ENCODE data around the gene GAS2L1.

GAS2L1 gene

GRCh38 chr22:29308791-29309262, 2.4 kb downstream of the GAS2L1 start:
- Histone ChIP-seq H3K9ac (ENCODE audit: low read length in 5 of 5) (peak overlapping the region in 2 of 5 donors; percentile 26 to 32), H3K9me3 (ENCODE audit: control insufficient read depth in 5 of 5, low read length in 5 of 5) (no peaks in the 10 kb centered on the region), H3K4me3 (ENCODE audit: low read depth in 1 of 5, low read length in 5 of 5) (peak overlapping the region in 4 of 5 donors; percentile 25 to 88 (median 64)), H3K36me3 (ENCODE audit: control insufficient read depth in 5 of 5, insufficient read depth in 5 of 5, low read length in 5 of 5) (peaks cover 0 to 5% (median 0%) of the 10 kb centered on the region in 5 donors), H3K4me1 (ENCODE audit: control insufficient read depth in 5 of 5, insufficient read depth in 5 of 5, low read length in 5 of 5) (peaks cover 16 to 73% (median 61%) of the 10 kb centered on the region in 5 donors), H3K27ac (ENCODE audit: low read depth, low read length) (peak overlapping the region; percentile 67), H3K27me3 (ENCODE audit: control insufficient read depth in 5 of 5, insufficient read depth in 4 of 5, low read length in 5 of 5) (peaks cover 0 to 7% (median 3%) of the 10 kb centered on the region in 5 donors)

GRCh38 chr22:29309332-29310064, 3.0 kb downstream of the GAS2L1 start:
- H3K4me1 ChIP-seq (ENCODE audit: control insufficient read depth in 5 of 5, insufficient read depth in 5 of 5, low read length in 5 of 5) = peaks cover 16 to 79% (median 68%) of the 10 kb centered on the region in 5 donors
- peak overlapping the region in 3 of 5 donors; percentile 26 to 41 (median 32) for H3K9ac ChIP-seq (ENCODE audit: low read length in 5 of 5)
- H3K4me3 ChIP-seq (ENCODE audit: low read depth in 1 of 5, low read length in 5 of 5) = peak overlapping the region in 3 of 5 donors; percentile 44 to 88 (median 84)

GRCh38 chr22:29310065-29310862, 3.8 kb downstream of the GAS2L1 start:
- Histone ChIP-seq H3K4me1 (ENCODE audit: control insufficient read depth in 5 of 5, insufficient read depth in 5 of 5, low read length in 5 of 5) (peaks cover 16 to 87% (median 73%) of the 10 kb centered on the region in 5 donors), H3K27me3 (ENCODE audit: control insufficient read depth in 5 of 5, insufficient read depth in 4 of 5, low read length in 5 of 5) (peaks cover 7 to 21% (median 14%) of the 10 kb centered on the region in 5 donors), H3K27ac (ENCODE audit: low read depth, low read length) (peak overlapping the region; percentile 67), H3K36me3 (ENCODE audit: control insufficient read depth in 5 of 5, insufficient read depth in 5 of 5, low read length in 5 of 5) (peaks cover 0 to 5% (median 0%) of the 10 kb centered on the region in 5 donors), H3K4me3 (ENCODE audit: low read depth in 1 of 5, low read length in 5 of 5) (peak overlapping the region in 2 of 5 donors; percentile 27 to 30), H3K9me3 (ENCODE audit: control insufficient read depth in 5 of 5, low read length in 5 of 5) (no peaks in the 10 kb centered on the region), H3K9ac (ENCODE audit: low read length in 5 of 5) (peak overlapping the region in 1 of 5 donors; percentile 55)

More at GRCh38 chr22:29309332-29310064, 3.0 kb downstream of the GAS2L1 start:
- peaks cover 0 to 5% (median 0%) of the 10 kb centered on the region in 5 donors for H3K36me3 ChIP-seq (ENCODE audit: control insufficient read depth in 5 of 5, insufficient read depth in 5 of 5, low read length in 5 of 5)
- H3K27me3 ChIP-seq (ENCODE audit: control insufficient read depth in 5 of 5, insufficient read depth in 4 of 5, low read length in 5 of 5) = peaks cover 4 to 14% (median 9%) of the 10 kb centered on the region in 5 donors
- no peaks in the 10 kb centered on the region for H3K9me3 ChIP-seq (ENCODE audit: control insufficient read depth in 5 of 5, low read length in 5 of 5)
- peak overlapping the region; percentile 67 for H3K27ac ChIP-seq (ENCODE audit: low read depth, low read length)

GRCh38 chr22:29310863-29311339, 4.5 kb downstream of the GAS2L1 start:
- Histone ChIP-seq H3K27ac (ENCODE audit: low read depth, low read length) (peak overlapping the region; percentile 62), H3K27me3 (ENCODE audit: control insufficient read depth in 5 of 5, insufficient read depth in 4 of 5, low read length in 5 of 5) (peaks cover 8 to 21% (median 16%) of the 10 kb centered on the region in 5 donors), H3K36me3 (ENCODE audit: control insufficient read depth in 5 of 5, insufficient read depth in 5 of 5, low read length in 5 of 5) (peaks cover 0 to 5% (median 0%) of the 10 kb centered on the region in 5 donors), H3K9me3 (ENCODE audit: control insufficient read depth in 5 of 5, low read length in 5 of 5) (no peaks in the 10 kb centered on the region), H3K4me1 (ENCODE audit: control insufficient read depth in 5 of 5, insufficient read depth in 5 of 5, low read length in 5 of 5) (peaks cover 16 to 91% (median 71%) of the 10 kb centered on the region in 5 donors), H3K9ac (ENCODE audit: low read length in 5 of 5) (peak overlapping the region in 3 of 5 donors; percentile 23 to 66 (median 55)), H3K4me3 (ENCODE audit: low read depth in 1 of 5, low read length in 5 of 5) (peak overlapping the region; percentile 29 to 52 (median 38))

GRCh38 chr22:29311464-29312217, 5.2 kb downstream of the GAS2L1 start:
- Histone ChIP-seq H3K36me3 (ENCODE audit: control insufficient read depth in 5 of 5, insufficient read depth in 5 of 5, low read length in 5 of 5) (peaks cover 0 to 5% (median 0%) of the 10 kb centered on the region in 5 donors), H3K9me3 (ENCODE audit: control insufficient read depth in 5 of 5, low read length in 5 of 5) (no peaks in the 10 kb centered on the region), H3K4me1 (ENCODE audit: control insufficient read depth in 5 of 5, insufficient read depth in 5 of 5, low read length in 5 of 5) (peaks cover 15 to 84% (median 66%) of the 10 kb centered on the region in 5 donors), H3K27ac (ENCODE audit: low read depth, low read length) (peak overlapping the region; percentile 62), H3K27me3 (ENCODE audit: control insufficient read depth in 5 of 5, insufficient read depth in 4 of 5, low read length in 5 of 5) (peaks cover 13 to 27% (median 22%) of the 10 kb centered on the region in 5 donors), H3K9ac (ENCODE audit: low read length in 5 of 5) (peak overlapping the region in 2 of 5 donors; percentile 23 to 66), H3K4me3 (ENCODE audit: low read depth in 1 of 5, low read length in 5 of 5) (peak overlapping the region; percentile 29 to 52 (median 38))

- no peak overlapping the region for H3K27ac ChIP-seq (ENCODE audit: low read depth, low read length)
- peaks cover 0 to 5% (median 0%) of the 10 kb centered on the region in 5 donors for H3K36me3 ChIP-seq (ENCODE audit: control insufficient read depth in 5 of 5, insufficient read depth in 5 of 5, low read length in 5 of 5)
- H3K9me3 ChIP-seq (ENCODE audit: control insufficient read depth in 5 of 5, low read length in 5 of 5) = no peaks in the 10 kb centered on the region
- H3K9ac ChIP-seq (ENCODE audit: low read length in 5 of 5) = no peak overlapping the region
- H3K27me3 ChIP-seq (ENCODE audit: control insufficient read depth in 5 of 5, insufficient read depth in 4 of 5, low read length in 5 of 5) = peaks cover 13 to 27% (median 22%) of the 10 kb centered on the region in 5 donors
- no peak overlapping the region for H3K4me3 ChIP-seq (ENCODE audit: low read depth in 1 of 5, low read length in 5 of 5)
- peaks cover 15 to 79% (median 64%) of the 10 kb centered on the region in 5 donors for H3K4me1 ChIP-seq (ENCODE audit: control insufficient read depth in 5 of 5, insufficient read depth in 5 of 5, low read length in 5 of 5)
Observed at GRCh38 chr22:29312218-29313125, 6.0 kb downstream of the GAS2L1 start.

GRCh38 chr22:29313126-29313575, 6.7 kb downstream of the GAS2L1 start:
- Histone ChIP-seq H3K36me3 (ENCODE audit: control insufficient read depth in 5 of 5, insufficient read depth in 5 of 5, low read length in 5 of 5) (peaks cover 0 to 5% (median 0%) of the 10 kb centered on the region in 5 donors), H3K4me1 (ENCODE audit: control insufficient read depth in 5 of 5, insufficient read depth in 5 of 5, low read length in 5 of 5) (peaks cover 13 to 72% (median 57%) of the 10 kb centered on the region in 5 donors), H3K4me3 (ENCODE audit: low read depth in 1 of 5, low read length in 5 of 5) (peak overlapping the region in 1 of 5 donors; percentile 15)

GRCh38 chr22:29313576-29314466, 7.4 kb downstream of the GAS2L1 start:
- Histone ChIP-seq H3K27me3 (ENCODE audit: control insufficient read depth in 5 of 5, insufficient read depth in 4 of 5, low read length in 5 of 5) (peaks cover 13 to 27% (median 22%) of the 10 kb centered on the region in 5 donors), H3K9ac (ENCODE audit: low read length in 5 of 5) (no peak overlapping the region)

More at GRCh38 chr22:29313126-29313575, 6.7 kb downstream of the GAS2L1 start:
- Histone ChIP-seq H3K27me3 (ENCODE audit: control insufficient read depth in 5 of 5, insufficient read depth in 4 of 5, low read length in 5 of 5) (peaks cover 13 to 27% (median 22%) of the 10 kb centered on the region in 5 donors), H3K9me3 (ENCODE audit: control insufficient read depth in 5 of 5, low read length in 5 of 5) (no peaks in the 10 kb centered on the region), H3K9ac (ENCODE audit: low read length in 5 of 5) (no peak overlapping the region), H3K27ac (ENCODE audit: low read depth, low read length) (no peak overlapping the region)

More at GRCh38 chr22:29313576-29314466, 7.4 kb downstream of the GAS2L1 start:
- H3K9me3 ChIP-seq (ENCODE audit: control insufficient read depth in 5 of 5, low read length in 5 of 5) = no peaks in the 10 kb centered on the region
- no peak overlapping the region for H3K27ac ChIP-seq (ENCODE audit: low read depth, low read length)
- peak overlapping the region in 1 of 5 donors; percentile 15 for H3K4me3 ChIP-seq (ENCODE audit: low read depth in 1 of 5, low read length in 5 of 5)
- peaks cover 10 to 65% (median 50%) of the 10 kb centered on the region in 5 donors for H3K4me1 ChIP-seq (ENCODE audit: control insufficient read depth in 5 of 5, insufficient read depth in 5 of 5, low read length in 5 of 5)
- peaks cover 0 to 5% (median 0%) of the 10 kb centered on the region in 5 donors for H3K36me3 ChIP-seq (ENCODE audit: control insufficient read depth in 5 of 5, insufficient read depth in 5 of 5, low read length in 5 of 5)
